MM.1S (cell line): ENCODE results near the gene KMT2E.

ENCODE experiments used
- CTCF ChIP-seq: fragments of 300-600 bp; sonication (generic); IDR thresholded peaks from 2 replicates; pipeline ENCODE4 v1.5.1; 2016; ENCODE audit warnings: antibody characterized with exemption, low read length, mixed read lengths
- EZH2 ChIP-seq: fragments of 300-600 bp; sonication (generic); optimal IDR thresholded peaks from 2 replicates; pipeline ENCODE3; 2017; ENCODE audit warnings: low read depth, mild to moderate bottlenecking, antibody characterized with exemption, low read length, mixed read lengths
- EZH2phosphoT487 ChIP-seq: fragments of 300-600 bp; sonication (generic); IDR thresholded peaks from 2 replicates; pipeline ENCODE4 v1.6.1; 2018; ENCODE audit warnings: antibody characterized with exemption, low read length

GRCh38 chr7:105055621-105056020 is 41.6 kb downstream of the KMT2E start:
- TF ChIP-seq CTCF (no peak), EZH2phosphoT487 (no peak), EZH2 (no peak)
